DMS53 (cell line): ENCODE data around the gene TOM1L1.
A peak's percentile ranks its signal among the peaks of the same experiment; 100 is the strongest.

Experiments used
- DNase-seq: peaks from one replicate; lab custom pipeline; 2025; lab: John Stamatoyannopoulos, UW

The TOM1L1 gene

DNA sequence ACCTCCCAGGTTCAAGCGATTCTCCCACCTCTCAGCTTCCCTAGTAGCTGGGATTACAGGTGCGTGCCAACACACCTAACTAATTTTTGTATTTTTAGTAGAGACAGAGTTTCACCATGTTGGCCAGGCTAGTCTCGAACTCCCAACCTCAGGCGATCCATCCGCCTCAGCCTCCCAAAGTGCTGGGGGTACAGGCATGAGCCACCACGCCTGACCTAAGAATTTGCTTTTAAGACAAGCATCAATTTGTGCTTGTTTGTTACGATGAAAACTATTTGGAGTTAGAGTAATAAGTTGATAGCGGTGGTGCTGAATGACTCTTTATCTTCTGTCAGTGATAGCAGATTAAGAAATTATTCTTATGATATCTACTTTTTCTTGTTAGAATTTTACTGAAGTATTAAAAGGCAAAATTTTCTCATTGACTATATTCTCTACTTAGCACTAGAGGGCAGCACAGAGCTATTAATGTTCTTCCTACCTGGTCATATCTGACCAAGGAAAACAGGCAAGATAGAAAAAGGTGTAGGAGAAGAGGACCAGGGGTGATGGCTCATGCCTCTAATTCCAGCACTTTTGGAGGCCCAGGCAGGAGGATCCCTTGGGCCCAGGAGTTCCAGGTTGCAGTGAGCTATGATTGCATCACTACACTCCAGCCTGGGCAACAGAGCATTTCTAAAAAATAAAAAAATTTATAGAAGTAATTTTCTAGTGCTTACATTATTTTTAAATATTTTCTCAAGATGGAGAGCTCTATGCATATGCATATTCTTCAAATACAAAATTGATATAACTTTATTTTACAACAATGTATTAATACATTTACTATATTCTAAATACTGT, 92.4 kb downstream of the TOM1L1 start:
- peak; percentile 78 for DNase-seq

DNA sequence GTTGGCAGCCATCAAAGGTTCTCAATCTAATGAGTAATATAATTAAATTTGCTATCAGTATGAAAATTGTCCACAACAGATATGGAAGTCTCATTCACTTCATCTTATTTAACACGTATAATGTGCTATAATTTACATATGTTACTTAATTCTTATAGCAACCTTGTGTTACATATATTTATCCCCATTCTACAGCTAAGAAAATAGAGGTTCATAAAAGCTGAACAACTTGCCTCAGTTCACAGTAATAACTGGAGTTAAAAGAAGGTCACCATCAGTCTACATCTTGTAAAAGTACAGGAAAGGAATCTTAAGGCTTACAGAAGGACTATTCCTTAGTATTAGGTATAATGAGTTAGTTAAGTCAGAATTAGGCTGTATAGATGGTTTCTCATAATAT, 95.8 kb downstream of the TOM1L1 start:
- DNase-seq: no peak

DNA sequence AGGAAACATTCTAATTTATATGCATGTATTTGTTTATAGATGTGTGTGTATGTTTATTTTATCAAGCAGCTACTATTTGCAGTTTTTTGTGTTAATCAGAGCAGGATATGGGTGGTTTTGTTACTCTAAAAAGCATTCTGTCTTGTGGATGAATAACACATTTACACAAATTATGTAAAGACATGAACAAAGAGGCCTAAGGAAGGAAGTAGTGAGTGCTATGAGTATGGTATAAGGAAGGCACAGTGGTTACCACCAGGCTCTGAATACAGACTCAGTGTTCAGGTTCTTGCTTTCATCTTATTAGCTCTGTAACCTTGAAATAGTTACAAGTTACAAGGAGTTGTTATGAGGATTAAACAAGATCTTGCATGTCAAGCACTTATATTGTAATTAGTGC, 101.8 kb downstream of the TOM1L1 start:
- no peak for DNase-seq

DNA sequence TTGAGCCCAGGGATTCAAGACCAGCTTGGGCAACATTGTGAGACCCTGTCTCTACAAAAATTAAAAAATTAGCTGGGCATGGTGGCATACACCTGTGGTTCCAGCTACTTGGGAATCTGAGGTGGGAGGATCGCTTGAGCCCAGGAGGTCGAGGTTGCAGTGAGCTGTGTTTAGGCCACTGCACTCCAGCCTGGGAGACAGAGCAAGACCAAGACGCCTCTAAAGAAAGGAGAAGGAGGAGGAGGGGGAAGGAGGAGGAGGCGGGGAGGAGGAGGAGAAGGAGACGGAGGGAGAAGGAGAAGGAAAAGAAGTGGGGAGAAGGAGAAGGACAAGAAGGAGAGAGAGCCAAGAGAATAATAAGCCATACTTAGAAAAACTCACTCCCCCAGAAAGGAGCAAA, 103.8 kb downstream of the TOM1L1 start:
- DNase-seq: no peak

DNA sequence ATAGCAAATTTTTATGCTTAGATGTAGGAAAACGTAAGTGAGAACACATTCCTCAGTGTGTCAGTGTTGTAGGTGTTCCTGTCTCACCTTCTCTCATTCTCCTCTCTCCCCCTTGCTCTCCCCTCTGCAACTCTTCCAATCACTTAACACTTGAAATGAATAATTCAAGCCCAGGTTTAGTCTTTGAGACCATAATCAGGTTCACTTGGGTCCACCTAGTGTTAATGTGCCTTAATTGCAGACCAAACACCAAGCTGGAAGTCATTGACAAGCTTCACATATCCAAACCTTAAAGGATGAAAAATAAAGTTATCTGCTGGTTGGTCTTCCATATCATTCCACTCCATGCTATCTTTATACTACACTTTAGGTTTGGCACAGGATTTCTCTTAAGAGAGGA, 104.9 kb downstream of the TOM1L1 start:
- peak; percentile 30 for DNase-seq
